Measurements from ENCODE around the gene ZBTB5. TPM values are rescaled to one million over a fixed set of nuclear protein-coding genes. Genes with fewer than 3 reads are reported as not detected.

ZBTB5 gene
- total and polyA plus RNA-seq, 2 of the 13 experiments (the other 11 are each of a cell fraction or from before 2014, with no cell fraction given) = 12.5 to 20.5 TPM

DNA sequence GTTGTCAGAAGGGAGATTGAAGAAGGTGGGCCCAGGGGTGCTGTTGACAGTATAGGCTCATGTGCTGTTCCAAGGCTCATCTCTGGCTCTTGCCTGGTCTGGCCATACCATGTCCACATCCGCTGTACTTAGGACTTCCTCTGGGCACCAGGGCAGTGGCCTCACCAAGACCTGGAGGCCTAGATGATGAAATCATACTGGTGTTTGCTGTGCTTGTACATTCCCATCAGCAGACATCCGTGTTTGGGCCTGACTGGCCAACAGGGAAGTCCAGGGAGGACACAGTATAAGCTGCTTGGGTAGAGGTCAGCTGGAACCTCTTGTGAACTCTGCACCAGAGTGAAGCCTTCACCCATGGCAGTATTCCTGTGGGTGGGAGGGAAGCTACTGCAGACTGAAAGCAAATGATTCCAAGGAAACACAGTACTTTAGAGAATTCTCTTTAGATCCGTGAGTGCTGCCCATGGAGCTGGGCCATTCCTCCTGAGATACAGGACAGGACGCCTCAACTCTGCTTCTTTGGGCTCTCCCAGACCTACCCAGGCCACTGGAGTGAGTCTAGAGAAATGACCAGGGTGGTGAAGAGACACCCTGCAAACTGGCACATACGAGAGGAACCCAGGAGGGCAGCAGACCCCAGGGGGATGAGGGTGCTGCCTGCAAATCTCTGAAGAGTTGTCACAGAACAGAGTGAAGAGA lies 43.0 kb upstream of the ZBTB5 start (continued):
- TF ChIP-seq, protein P1, sequence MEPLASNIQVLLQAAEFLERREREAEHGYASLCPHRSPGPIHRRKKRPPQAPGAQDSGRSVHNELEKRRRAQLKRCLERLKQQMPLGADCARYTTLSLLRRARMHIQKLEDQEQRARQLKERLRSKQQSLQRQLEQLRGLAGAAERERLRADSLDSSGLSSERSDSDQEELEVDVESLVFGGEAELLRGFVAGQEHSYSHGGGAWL (CRISPR knock-in tag; IDR thresholded peaks at IDR 0.05) = no peak
- TF ChIP-seq NFKB2 (CRISPR knock-in tag; IDR thresholded peaks at IDR 0.05; ENCODE audit: borderline replicate concordance) = no peak
- TF ChIP-seq, protein P2, sequence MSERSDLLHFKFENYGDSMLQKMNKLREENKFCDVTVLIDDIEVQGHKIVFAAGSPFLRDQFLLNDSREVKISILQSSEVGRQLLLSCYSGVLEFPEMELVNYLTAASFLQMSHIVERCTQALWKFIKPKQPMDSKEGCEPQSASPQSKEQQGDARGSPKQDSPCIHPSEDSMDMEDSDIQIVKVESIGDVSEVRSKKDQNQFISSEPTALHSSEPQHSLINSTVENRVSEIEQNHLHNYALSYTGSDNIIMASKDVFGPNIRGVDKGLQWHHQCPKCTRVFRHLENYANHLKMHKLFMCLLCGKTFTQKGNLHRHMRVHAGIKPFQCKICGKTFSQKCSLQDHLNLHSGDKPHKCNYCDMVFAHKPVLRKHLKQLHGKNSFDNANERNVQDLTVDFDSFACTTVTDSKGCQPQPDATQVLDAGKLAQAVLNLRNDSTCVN (CRISPR knock-in tag; IDR thresholded peaks at IDR 0.05; ENCODE audit: borderline replicate concordance) = no peak
- TF ChIP-seq, protein P3, sequence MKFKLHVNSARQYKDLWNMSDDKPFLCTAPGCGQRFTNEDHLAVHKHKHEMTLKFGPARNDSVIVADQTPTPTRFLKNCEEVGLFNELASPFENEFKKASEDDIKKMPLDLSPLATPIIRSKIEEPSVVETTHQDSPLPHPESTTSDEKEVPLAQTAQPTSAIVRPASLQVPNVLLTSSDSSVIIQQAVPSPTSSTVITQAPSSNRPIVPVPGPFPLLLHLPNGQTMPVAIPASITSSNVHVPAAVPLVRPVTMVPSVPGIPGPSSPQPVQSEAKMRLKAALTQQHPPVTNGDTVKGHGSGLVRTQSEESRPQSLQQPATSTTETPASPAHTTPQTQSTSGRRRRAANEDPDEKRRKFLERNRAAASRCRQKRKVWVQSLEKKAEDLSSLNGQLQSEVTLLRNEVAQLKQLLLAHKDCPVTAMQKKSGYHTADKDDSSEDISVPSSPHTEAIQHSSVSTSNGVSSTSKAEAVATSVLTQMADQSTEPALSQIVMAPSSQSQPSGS (CRISPR knock-in tag; IDR thresholded peaks at IDR 0.05) = peak; percentile 95
- TF ChIP-seq ZNF496 (CRISPR knock-in tag; IDR thresholded peaks at IDR 0.05; ENCODE audit: insufficient replicate concordance) = no peak
- TF ChIP-seq TEAD2 (CRISPR knock-in tag; IDR thresholded peaks at IDR 0.05) = no peak
- no peak for TF ChIP-seq NPAS2 (CRISPR knock-in tag; IDR thresholded peaks at IDR 0.05; ENCODE audit: borderline replicate concordance)
- TF ChIP-seq NBN (conservative IDR thresholded peaks at IDR 0.05) = no peak
- TF ChIP-seq, protein P4, sequence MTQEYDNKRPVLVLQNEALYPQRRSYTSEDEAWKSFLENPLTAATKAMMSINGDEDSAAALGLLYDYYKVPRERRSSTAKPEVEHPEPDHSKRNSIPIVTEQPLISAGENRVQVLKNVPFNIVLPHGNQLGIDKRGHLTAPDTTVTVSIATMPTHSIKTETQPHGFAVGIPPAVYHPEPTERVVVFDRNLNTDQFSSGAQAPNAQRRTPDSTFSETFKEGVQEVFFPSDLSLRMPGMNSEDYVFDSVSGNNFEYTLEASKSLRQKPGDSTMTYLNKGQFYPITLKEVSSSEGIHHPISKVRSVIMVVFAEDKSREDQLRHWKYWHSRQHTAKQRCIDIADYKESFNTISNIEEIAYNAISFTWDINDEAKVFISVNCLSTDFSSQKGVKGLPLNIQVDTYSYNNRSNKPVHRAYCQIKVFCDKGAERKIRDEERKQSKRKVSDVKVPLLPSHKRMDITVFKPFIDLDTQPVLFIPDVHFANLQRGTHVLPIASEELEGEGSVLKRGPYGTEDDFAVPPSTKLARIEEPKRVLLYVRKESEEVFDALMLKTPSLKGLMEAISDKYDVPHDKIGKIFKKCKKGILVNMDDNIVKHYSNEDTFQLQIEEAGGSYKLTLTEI (CRISPR knock-in tag; conservative IDR thresholded peaks at IDR 0.05) = no peak
- no peak for TF ChIP-seq SRSF9 (IDR thresholded peaks at IDR 0.05; ENCODE audit: borderline replicate concordance, insufficient read depth, low read depth, low read length, poor library complexity, severe bottlenecking)
- TF ChIP-seq BORCS8-MEF2B (CRISPR knock-in tag; IDR thresholded peaks at IDR 0.05) = peak; percentile 86
- no peak for TF ChIP-seq SCMH1 (CRISPR knock-in tag; IDR thresholded peaks at IDR 0.05; ENCODE audit: borderline replicate concordance)
- 0 out of 2 replicates have a peak, but pooled peaks have one; percentile 1 for TF ChIP-seq ARHGAP35 (CRISPR knock-in tag; IDR thresholded peaks at IDR 0.05; ENCODE audit: borderline replicate concordance)
- TF ChIP-seq BRCA1 (CRISPR knock-in tag; IDR thresholded peaks at IDR 0.05) = 0 out of 2 replicates have a peak, but pooled peaks have one; percentile 67
- TF ChIP-seq SETDB1 (CRISPR knock-in tag; IDR thresholded peaks at IDR 0.05; ENCODE audit: borderline replicate concordance) = no peak
- TF ChIP-seq, protein P5, sequence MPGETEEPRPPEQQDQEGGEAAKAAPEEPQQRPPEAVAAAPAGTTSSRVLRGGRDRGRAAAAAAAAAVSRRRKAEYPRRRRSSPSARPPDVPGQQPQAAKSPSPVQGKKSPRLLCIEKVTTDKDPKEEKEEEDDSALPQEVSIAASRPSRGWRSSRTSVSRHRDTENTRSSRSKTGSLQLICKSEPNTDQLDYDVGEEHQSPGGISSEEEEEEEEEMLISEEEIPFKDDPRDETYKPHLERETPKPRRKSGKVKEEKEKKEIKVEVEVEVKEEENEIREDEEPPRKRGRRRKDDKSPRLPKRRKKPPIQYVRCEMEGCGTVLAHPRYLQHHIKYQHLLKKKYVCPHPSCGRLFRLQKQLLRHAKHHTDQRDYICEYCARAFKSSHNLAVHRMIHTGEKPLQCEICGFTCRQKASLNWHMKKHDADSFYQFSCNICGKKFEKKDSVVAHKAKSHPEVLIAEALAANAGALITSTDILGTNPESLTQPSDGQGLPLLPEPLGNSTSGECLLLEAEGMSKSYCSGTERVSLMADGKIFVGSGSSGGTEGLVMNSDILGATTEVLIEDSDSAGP (CRISPR knock-in tag; IDR thresholded peaks at IDR 0.05; ENCODE audit: borderline replicate concordance) = peak; percentile 53
- TF ChIP-seq, protein P6, sequence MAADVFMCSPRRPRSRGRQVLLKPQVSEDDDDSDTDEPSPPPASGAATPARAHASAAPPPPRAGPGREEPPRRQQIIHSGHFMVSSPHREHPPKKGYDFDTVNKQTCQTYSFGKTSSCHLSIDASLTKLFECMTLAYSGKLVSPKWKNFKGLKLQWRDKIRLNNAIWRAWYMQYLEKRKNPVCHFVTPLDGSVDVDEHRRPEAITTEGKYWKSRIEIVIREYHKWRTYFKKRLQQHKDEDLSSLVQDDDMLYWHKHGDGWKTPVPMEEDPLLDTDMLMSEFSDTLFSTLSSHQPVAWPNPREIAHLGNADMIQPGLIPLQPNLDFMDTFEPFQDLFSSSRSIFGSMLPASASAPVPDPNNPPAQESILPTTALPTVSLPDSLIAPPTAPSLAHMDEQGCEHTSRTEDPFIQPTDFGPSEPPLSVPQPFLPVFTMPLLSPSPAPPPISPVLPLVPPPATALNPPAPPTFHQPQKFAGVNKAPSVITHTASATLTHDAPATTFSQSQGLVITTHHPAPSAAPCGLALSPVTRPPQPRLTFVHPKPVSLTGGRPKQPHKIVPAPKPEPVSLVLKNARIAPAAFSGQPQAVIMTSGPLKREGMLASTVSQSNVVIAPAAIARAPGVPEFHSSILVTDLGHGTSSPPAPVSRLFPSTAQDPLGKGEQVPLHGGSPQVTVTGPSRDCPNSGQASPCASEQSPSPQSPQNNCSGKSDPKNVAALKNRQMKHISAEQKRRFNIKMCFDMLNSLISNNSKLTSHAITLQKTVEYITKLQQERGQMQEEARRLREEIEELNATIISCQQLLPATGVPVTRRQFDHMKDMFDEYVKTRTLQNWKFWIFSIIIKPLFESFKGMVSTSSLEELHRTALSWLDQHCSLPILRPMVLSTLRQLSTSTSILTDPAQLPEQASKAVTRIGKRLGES (CRISPR knock-in tag; IDR thresholded peaks at IDR 0.05; ENCODE audit: borderline replicate concordance) = no peak

All from HepG2 (cell line).